Measurements from ENCODE around the gene CARMIL1.

DNA sequence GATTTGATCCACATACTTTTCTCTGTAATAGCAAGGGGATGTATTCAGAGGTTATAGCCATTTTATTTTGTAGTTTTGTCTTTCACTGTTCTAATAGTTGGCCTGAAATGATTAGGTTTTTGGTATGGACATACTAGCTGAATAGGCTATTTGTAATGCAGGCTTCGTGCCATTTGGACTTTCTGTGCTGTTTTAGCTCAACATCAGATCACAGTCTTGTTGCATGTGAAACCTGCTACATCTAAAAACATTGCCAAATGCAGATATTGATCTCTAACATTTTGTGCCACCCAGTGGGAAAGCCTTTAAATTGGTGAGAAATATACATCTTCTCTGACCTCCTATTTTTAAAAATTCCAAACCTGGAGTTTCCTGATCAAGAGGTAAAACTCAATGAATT is 215.3 kb downstream of the CARMIL1 start:
- TF ChIP-seq TARDBP (IDR thresholded peaks at IDR 0.05) = no peak
- TF ChIP-seq SP1 (IDR thresholded peaks at IDR 0.05) = no peak
- TF ChIP-seq L3MBTL2 (conservative IDR thresholded peaks at IDR 0.05) = no peak
- TF ChIP-seq ELF4 (IDR thresholded peaks at IDR 0.05) = no peak
- TF ChIP-seq NFRKB (IDR thresholded peaks at IDR 0.05) = no peak
- no peak for TF ChIP-seq LEF1 (IDR thresholded peaks at IDR 0.05; ENCODE audit: borderline replicate concordance)

Measured in HEK293T (cell line).